HG03378 (cell line): ENCODE measurements around the gene NOL3.
"Not testable (repeated sequence)": the region's sequence is repeated elsewhere in the genome, so short reads cannot be mapped to it uniquely, and the experiment has no call there.

Source experiments
- ATAC-seq: cut with Tn5 transposase; IDR thresholded peaks from one replicate; pipeline ENCODE4 v1.9.1; 2021; ENCODE audit warnings: mild to moderate bottlenecking, moderate library complexity; ENCODE audit not compliant: unreplicated experiment

NOL3 gene

DNA sequence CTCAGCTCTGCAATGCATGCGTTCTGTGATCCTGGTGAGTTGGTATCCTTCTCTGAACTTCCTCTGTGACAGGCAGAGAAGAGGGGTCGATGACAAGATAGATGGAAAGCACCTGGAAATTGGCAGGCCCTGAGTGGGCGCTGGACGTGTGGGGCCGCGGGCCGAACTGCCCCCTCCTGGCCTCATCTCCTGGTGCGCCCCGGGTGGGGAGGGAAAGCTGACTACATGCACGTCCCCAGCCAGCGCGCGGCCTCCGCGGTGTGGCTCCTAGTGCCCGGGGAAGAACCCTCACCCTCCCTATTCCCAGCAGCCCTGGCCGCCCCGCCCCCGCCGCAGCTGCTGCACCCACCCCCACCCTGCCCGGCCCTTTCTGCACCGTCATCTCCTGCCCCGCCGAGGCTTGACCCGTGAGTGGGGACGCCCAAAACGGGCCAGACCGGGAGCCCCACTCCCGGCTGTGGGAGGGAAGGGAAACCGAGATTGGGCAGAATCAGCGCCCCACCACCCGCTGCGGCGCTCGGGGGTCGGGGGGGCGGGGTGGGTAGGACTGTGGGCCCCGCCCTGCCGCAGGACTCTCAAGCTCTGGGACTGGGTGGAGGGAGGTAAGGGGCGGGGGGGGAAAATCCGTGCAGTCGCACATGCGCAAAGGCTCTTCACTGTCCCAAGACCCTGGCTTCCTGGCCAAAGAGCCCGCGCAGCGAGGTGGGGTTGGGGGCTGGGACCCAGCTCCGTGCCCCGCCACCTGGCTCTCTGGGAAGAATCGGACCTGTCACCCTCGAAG lies at the start of gene NOL3:
Gene NOL3 (plus strand): TSS at position 371 of the 781 bp plus-strand sequence.
- peak; percentile 32 for ATAC-seq

DNA sequence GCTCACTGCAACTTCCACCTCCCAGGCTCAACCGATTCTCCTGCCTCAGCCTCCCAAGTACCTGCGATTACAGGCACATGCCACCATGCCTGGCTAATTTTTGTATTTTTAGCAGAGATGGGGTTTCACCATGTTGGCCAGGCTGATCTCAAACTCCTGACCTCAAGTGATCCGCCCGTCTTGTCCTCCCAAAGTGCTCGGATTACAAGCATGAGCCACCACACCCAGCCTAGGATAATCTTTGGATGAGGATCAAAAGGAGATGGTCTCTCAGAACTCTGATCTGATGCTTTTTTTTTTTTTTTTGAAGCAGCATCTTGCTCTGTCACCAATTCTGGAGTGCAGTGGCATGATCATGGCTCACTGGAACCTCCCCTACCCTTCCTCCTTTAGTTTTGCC lies 47.5 kb upstream of the NOL3 start:
- not testable (repeated sequence) for ATAC-seq

DNA sequence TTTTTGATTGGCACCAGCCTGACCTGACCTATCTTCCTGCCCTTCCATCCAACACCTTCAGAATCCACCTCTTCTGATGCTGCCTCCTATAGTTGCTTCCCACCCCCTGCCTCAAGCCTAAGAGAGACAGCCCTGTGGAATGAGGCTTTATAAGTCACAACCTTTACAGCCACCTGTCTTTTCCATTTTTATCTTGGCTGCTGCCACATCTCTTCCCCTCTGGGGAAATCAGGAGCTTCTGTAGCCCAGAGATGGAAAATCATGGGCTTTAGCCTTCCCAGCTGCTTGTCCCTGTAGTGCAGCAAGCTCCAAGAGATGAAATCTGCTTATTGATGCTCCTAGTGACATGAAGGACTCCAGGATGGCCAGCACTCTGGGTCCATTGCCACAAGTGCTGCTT lies 41.9 kb upstream of the NOL3 start:
- ATAC-seq = no peak

GRCh38 chr16:67128887-67129286 lies 41.5 kb upstream of the NOL3 start:
- ATAC-seq = no peak

DNA sequence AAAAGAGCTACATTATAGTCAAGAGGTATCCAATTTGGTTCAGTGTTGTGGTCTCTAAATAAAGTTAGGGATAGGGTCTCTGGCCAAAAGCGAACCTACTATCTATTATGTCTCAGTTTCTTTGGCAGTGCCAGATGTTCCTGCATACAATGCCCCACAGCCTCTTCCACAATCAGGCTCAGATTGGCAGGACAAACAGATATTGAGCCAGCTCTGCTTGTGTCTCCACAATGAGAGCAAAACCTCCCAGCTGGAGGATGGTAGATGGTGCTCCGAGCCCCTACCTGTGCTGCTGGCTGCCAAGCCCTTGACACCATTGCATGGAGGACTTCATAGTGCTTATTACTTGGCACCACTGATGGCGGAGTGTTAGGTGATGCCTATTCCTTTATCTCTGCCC lies 40.9 kb upstream of the NOL3 start:
- no peak for ATAC-seq

DNA sequence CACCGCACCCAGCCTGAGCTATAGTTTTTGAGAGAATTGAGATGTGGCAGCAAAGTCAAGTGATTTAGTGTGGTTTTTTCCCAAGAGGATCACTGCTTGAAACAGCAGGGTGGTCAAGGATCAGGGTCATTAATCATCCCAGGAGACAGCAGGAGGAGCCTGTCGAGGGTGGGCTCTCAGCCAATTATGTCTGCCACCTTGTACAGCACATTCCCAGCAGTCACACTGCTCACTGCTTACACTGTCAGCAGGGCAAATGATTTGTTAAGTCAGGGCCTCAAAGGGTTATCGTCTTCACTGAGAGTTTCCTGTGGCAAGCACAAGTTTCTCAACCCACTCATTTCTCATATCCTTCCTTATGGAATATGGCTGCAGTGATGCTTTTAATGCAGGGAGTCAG lies 32.7 kb upstream of the NOL3 start:
- no peak for ATAC-seq

GRCh38 chr16:67141391-67141790 lies 28.9 kb upstream of the NOL3 start:
- ATAC-seq = no peak

DNA sequence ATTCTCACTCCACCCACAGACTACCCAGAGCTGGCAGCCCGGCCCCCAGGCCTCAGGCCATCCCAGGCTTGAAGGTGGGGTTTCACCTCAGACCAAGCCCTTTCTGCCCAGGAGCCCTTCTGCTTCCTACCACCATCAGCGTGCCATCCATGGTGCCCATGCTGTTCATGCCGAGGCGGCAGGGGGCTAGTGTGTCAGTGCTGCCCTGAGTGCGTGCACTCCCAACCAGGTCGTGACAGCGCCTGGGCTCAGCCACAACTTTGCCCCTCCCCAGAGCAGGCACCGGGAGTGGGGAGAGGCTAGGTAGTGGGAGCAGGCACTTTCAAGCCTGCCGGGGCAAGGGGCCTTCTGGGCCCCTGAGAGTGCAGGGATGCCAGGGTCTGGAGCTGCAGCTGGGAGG lies 28.0 kb upstream of the NOL3 start:
- no peak for ATAC-seq

DNA sequence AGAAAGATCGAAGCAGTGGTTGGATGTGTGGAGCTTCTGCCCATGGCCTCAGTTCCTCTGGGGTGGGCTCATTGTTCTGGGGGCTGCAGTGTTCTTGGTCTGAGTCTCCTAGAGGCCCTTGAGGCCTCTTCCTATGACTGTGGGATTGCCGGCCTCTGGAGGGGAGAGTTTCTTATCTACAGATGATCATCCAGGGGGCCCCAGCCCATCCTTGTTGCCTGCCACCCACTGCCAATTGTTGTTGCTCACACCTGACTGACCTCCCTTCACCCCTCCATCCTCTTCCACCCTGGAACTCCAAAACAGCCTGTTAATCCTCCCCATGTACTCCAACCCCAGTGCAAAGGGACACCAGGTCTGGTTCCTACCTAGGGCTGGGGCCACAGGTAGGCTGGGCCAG lies 25.4 kb upstream of the NOL3 start:
- ATAC-seq = no peak

DNA sequence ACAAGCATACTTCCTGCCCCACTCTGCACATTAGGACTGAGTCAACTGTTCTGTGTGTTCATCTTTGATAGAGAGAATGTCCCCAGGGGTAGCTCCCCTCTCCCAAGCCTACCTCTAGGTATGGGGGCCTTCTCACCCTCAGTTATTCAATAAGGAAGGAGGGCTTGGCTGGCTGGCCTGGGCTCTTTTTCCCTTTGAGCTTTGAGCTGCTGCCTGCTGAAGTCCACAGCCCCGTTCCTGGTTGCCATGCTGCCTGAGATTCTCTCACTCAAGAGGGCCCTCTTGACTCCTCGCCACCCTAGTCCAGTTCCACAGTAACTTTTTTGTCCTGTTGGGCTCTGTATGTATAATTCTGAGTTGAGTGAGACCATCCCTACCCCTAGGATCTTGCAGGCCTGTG lies 24.6 kb upstream of the NOL3 start:
- ATAC-seq = no peak

GRCh38 chr16:67146523-67147357 lies 23.6 kb upstream of the NOL3 start:
- no peak for ATAC-seq

- no peak for ATAC-seq
Measured at GRCh38 chr16:67147437-67148140, 22.7 kb upstream of the NOL3 start.

- no peak for ATAC-seq
Measured at GRCh38 chr16:67148221-67148620, 22.1 kb upstream of the NOL3 start.

DNA sequence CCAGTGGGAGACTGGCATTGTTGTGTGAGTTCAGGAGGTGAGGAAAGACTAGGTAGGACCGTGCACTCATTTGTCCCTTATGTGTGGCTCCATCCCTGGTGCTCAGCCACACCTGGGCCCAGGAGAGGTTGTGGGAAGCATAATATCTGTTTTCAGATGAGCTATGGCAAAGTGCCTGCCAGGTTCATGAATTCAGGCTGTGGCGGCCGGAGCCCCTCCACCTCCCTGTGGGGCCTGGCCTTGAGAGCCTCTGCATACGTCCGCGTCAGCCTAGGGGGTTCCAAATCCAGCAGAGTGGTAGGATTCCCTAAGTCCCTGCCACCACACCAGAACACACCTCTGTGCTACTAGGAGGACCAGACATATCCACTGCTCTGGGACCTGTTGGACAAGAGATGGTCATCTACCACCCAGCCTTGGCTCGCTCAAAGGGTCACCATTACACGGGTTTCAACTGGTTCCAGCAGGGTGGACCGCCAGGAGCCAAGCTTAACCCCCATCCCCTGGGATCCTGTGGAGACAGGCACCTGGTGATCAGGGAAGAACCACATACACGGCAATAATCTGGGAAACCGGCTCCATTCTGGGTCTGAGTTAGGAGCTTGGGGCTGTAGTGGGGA lies 21.6 kb upstream of the NOL3 start:
- no peak for ATAC-seq

GRCh38 chr16:67149276-67150046 lies 20.9 kb upstream of the NOL3 start:
- ATAC-seq = no peak

- ATAC-seq = no peak
Measured at GRCh38 chr16:67150047-67150832, 20.1 kb upstream of the NOL3 start.

- ATAC-seq = no peak
Measured at GRCh38 chr16:67150833-67151396, 19.4 kb upstream of the NOL3 start, which contains the start of gene B3GNT9. Gene B3GNT9, minus strand, starts transcription at chr16:67150998. Its CDS starts 513 bp downstream, at chr16:67150485.

DNA sequence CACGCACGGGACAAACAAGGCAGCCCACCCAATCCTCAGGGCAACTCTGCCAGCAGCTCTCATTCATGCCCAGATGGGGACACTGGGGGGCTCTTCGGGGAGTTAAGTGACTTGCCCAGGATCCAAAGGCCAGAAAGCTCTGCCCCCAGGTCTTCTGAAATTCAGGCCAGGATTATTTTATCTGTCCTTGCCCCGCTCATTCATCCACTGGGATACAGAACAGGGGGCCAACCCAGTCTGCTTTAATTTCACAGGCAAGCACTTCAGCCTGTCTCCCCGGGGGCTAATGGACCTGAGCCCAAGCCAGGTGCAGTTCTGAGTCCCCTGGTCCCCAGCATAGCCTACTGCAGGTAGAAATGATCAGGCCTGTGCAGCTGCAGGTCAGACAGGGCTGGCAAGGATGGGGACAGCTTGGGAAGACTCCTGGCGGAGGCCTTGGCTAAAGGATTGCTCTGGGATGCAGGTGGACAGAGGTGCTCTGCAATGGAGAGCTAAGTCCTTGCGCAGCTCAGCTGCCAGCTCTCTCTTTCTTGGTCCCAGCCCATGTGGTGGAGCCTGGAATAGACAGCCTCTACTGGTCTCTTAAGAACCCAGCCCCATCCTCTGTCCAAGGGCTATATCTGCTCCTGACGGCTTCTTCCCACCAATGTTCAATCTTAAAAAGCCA lies 18.8 kb upstream of the NOL3 start:
- ATAC-seq = no peak
